ENCODE measurements around the gene ATG4D. TPM values are rescaled to one million over a fixed set of nuclear protein-coding genes. Genes with fewer than 3 reads are reported as not detected.

Gene ATG4D
- total RNA-seq, 6 donors from 2014 or later, result 18.1 to 49.2 (median 27.7) TPM

- 92 to 98% methylated on average over 2 of the region's 2 CpGs for WGBS, 2 donors
Observed at GRCh38 chr19:10587839-10588150, 44.1 kb downstream of the ATG4D start.

GRCh38 chr19:10593148-10593547 lies 49.4 kb downstream of the ATG4D start:
- no peak for TF ChIP-seq POLR2A (IDR thresholded peaks at IDR 0.05)
- no peak for TF ChIP-seq EP300 (IDR thresholded peaks at IDR 0.05)
- TF ChIP-seq CTCF (IDR thresholded peaks at IDR 0.05), result no peak
- no peaks in the 10 kb centered on the region for H3K27me3 ChIP-seq
- ATAC-seq (ENCODE audit: low FRiP score in 2 of 2) (no peak), DNase-seq (no peak)
- peaks cover 0 to 56% (median 25%) of the 10 kb centered on the region in 4 donors for H3K4me1 ChIP-seq
- peak overlapping the region in 3 of 4 donors; percentile 67 to 81 (median 77) for H3K27ac ChIP-seq
- no peak overlapping the region for H3K4me3 ChIP-seq
- H3K36me3 ChIP-seq, result no peaks in the 10 kb centered on the region
- no peaks in the 10 kb centered on the region for H3K9me3 ChIP-seq
- 85 to 95% methylated on average over 6 to 7 of the region's 7 CpGs for WGBS, 2 donors

More at GRCh38 chr19:10587839-10588150, 44.1 kb downstream of the ATG4D start:
- no peak for TF ChIP-seq POLR2AphosphoS5 (IDR thresholded peaks at IDR 0.05)
- no peak for TF ChIP-seq EP300 (IDR thresholded peaks at IDR 0.05)
- TF ChIP-seq CTCF (IDR thresholded peaks at IDR 0.05), result no peak
- no peak for TF ChIP-seq POLR2A (IDR thresholded peaks at IDR 0.05)
- Histone ChIP-seq H3K27ac (no peak overlapping the region), H3K4me3 (no peak overlapping the region), H3K9me3 (no peaks in the 10 kb centered on the region), H3K36me3 (no peaks in the 10 kb centered on the region), H3K27me3 (no peaks in the 10 kb centered on the region), H3K4me1 (peaks cover 0 to 20% (median 2%) of the 10 kb centered on the region in 4 donors)
- no peak for DNase-seq
- no peak for ATAC-seq (ENCODE audit: low FRiP score in 2 of 2)

GRCh38 chr19:10593820-10594637 lies 50.3 kb downstream of the ATG4D start:
- ATAC-seq (ENCODE audit: low FRiP score in 2 of 2) (peak in 1 of 2 donors; percentile 44), DNase-seq (peak in 1 of 2 donors; percentile 57)
- WGBS, 2 donors, result 80 to 84% methylated on average over 8 to 9 of the region's 9 CpGs
- Histone ChIP-seq H3K27me3 (no peaks in the 10 kb centered on the region), H3K27ac (peak overlapping the region in 3 of 4 donors; percentile 67 to 81 (median 77)), H3K4me1 (peaks cover 0 to 56% (median 25%) of the 10 kb centered on the region in 4 donors), H3K9me3 (no peaks in the 10 kb centered on the region), H3K36me3 (no peaks in the 10 kb centered on the region), H3K4me3 (no peak overlapping the region)
- TF ChIP-seq POLR2AphosphoS5 (IDR thresholded peaks at IDR 0.05) (no peak), EP300 (IDR thresholded peaks at IDR 0.05) (no peak), POLR2A (IDR thresholded peaks at IDR 0.05) (no peak), CTCF (IDR thresholded peaks at IDR 0.05) (no peak)

- no peak for DNase-seq
- H3K4me3 ChIP-seq, result no peak overlapping the region
- no peak overlapping the region for H3K27ac ChIP-seq
- H3K4me1 ChIP-seq, result peaks cover 16 to 56% (median 37%) of the 10 kb centered on the region in 4 donors
- H3K36me3 ChIP-seq, result no peaks in the 10 kb centered on the region
- 97 to 99% methylated on average over 5 of the region's 5 CpGs for WGBS, 2 donors
- no peak for TF ChIP-seq POLR2A (IDR thresholded peaks at IDR 0.05)
- no peak for TF ChIP-seq EP300 (IDR thresholded peaks at IDR 0.05)
- TF ChIP-seq CTCF (IDR thresholded peaks at IDR 0.05), result no peak
- no peak for TF ChIP-seq POLR2AphosphoS5 (IDR thresholded peaks at IDR 0.05)
- H3K9me3 ChIP-seq, result no peaks in the 10 kb centered on the region
- no peaks in the 10 kb centered on the region for H3K27me3 ChIP-seq
- ATAC-seq (ENCODE audit: low FRiP score in 2 of 2), result no peak
Observed at GRCh38 chr19:10600149-10600548, 56.4 kb downstream of the ATG4D start.

DNA sequence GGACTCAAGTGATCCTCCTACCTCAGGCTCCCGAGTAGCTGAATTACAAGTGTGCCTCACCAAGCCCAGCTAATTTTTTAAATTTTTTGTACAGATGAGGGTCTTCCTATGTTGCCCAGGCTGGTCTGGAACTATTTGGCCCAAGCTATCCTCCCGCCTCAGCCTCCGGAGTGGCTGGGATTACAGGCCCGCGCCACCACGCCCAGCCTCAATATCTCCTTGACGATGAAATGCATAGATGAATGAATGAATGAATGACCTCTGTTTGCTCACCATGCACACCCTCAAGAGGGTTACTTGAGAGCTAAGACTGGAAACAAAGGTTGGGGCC lies 58.3 kb downstream of the ATG4D start:
- peak overlapping the region in 3 of 4 donors; percentile 72 to 99 (median 99) for H3K4me3 ChIP-seq
- H3K4me1 ChIP-seq, result peaks cover 28 to 52% (median 44%) of the 10 kb centered on the region in 4 donors
- no peaks in the 10 kb centered on the region for H3K9me3 ChIP-seq
- DNase-seq, result no peak
- 18 to 25% methylated on average over 7 of the region's 7 CpGs for WGBS, 2 donors
- H3K27ac ChIP-seq, result peak overlapping the region in 1 of 4 donors; percentile 95
- TF ChIP-seq POLR2AphosphoS5 (IDR thresholded peaks at IDR 0.05), result no peak
- no peak for TF ChIP-seq POLR2A (IDR thresholded peaks at IDR 0.05)
- TF ChIP-seq EP300 (IDR thresholded peaks at IDR 0.05), result no peak
- TF ChIP-seq CTCF (IDR thresholded peaks at IDR 0.05), result no peak
- no peaks in the 10 kb centered on the region for H3K36me3 ChIP-seq
- no peaks in the 10 kb centered on the region for H3K27me3 ChIP-seq
- ATAC-seq (ENCODE audit: low FRiP score in 2 of 2), result no peak

All from upper lobe of left lung (tissue), 6 donors.